BLaER1 (cell line): ENCODE data around the gene PRSS22.
A peak's percentile ranks its signal among the peaks of the same experiment; 100 is the strongest.
"Not testable (repeated sequence)": the region's sequence is repeated elsewhere in the genome, so short reads cannot be mapped to it uniquely, and the experiment has no call there.

Experiments
- H3K27ac ChIP-seq: shearing (Covaris generic); formaldehyde crosslinking; 2 replicates; pipeline ENCODE4 v1.8.1; 2022
- H3K27me3 ChIP-seq: shearing (Covaris generic); formaldehyde crosslinking; 2 replicates; pipeline ENCODE4 v1.8.1; 2022
- H3K36me3 ChIP-seq: shearing (Covaris generic); formaldehyde crosslinking; 2 replicates; pipeline ENCODE4 v1.8.1; 2022
- H3K4me1 ChIP-seq: shearing (Covaris generic); formaldehyde crosslinking; 2 replicates; pipeline ENCODE4 v1.8.1; 2022
- H3K4me2 ChIP-seq: shearing (Covaris generic); formaldehyde crosslinking; 2 replicates; pipeline ENCODE4 v1.8.1; 2022
- H3K4me3 ChIP-seq: shearing (Covaris generic); formaldehyde crosslinking; 2 replicates; pipeline ENCODE4 v1.8.1; 2022
- H3K9ac ChIP-seq: shearing (Covaris generic); formaldehyde crosslinking; 2 replicates; pipeline ENCODE4 v1.8.1; 2022
- H3K9me3 ChIP-seq: shearing (Covaris generic); formaldehyde crosslinking; 2 replicates; pipeline ENCODE4 v1.8.1; 2022
- H4K20me1 ChIP-seq: shearing (Covaris generic); formaldehyde crosslinking; 2 replicates; pipeline ENCODE4 v1.8.1; 2022
- Cebpa-rat ChIP-seq: shearing (Covaris generic); IDR thresholded peaks from 2 replicates; pipeline ENCODE4 v1.8.1; 2022

The PRSS22 gene, protein sequence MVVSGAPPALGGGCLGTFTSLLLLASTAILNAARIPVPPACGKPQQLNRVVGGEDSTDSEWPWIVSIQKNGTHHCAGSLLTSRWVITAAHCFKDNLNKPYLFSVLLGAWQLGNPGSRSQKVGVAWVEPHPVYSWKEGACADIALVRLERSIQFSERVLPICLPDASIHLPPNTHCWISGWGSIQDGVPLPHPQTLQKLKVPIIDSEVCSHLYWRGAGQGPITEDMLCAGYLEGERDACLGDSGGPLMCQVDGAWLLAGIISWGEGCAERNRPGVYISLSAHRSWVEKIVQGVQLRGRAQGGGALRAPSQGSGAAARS

DNA sequence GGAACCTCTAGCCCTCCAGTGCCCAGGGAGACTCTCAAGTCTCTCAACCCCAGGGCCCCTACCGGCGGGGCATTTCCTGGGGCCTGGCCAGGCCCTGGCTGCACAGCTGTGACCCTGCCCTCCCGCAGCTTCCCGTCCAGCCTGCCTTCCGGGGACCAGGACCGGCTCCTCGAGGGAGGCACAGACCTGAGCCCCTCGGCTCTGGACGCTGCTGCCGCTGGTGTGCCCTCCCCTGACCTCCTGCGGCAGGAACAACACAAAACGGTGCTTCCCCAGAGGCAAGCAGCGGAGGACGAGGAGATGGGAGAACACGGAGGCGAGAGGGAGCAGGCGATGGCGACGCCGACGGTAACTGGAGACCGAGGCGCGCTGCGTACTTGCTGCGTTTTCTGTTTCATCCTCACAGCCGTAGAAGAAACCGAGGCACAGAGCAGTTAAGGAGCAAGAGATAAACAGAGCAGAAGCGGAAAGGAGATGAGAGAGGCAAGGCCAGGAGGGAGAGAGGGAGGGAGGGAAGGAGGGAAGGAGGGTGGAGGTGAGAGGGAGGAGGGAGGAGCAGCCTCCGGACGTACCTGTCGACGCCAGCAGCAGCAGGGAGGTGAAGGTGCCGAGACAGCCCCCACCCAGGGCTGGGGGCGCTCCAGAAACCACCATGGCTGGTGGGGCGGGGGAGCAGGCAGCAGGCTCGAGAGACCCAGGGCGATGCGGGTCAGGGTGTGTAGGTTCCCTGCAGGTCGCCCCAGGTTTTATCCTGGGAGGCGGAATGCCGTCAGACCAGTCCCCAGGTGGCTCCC is at the start of gene PRSS22:
Gene PRSS22 (minus strand): TSS at position 720 of the 794 bp plus-strand sequence. CDS start 66 bp downstream, at position 654.
- no peaks in the 10 kb centered on the region; the same call in 1 of the 2 replicates for H4K20me1 ChIP-seq
- peaks cover 38% of the 10 kb centered on the region for H3K9me3 ChIP-seq
- H3K4me1 ChIP-seq = peaks cover 16% of the 10 kb centered on the region
- no peak within 1 kb of the TSS for H3K27ac ChIP-seq
- H3K4me2 ChIP-seq = peak within 1 kb of the TSS; percentile 49
- H3K27me3 ChIP-seq = peaks cover 55% of the 10 kb centered on the region
- no peak within 1 kb of the TSS for H3K9ac ChIP-seq
- TF ChIP-seq Cebpa-rat = no peak
- H3K36me3 ChIP-seq = no peaks in the 10 kb centered on the region
- peak within 1 kb of the TSS; percentile 38 for H3K4me3 ChIP-seq

DNA sequence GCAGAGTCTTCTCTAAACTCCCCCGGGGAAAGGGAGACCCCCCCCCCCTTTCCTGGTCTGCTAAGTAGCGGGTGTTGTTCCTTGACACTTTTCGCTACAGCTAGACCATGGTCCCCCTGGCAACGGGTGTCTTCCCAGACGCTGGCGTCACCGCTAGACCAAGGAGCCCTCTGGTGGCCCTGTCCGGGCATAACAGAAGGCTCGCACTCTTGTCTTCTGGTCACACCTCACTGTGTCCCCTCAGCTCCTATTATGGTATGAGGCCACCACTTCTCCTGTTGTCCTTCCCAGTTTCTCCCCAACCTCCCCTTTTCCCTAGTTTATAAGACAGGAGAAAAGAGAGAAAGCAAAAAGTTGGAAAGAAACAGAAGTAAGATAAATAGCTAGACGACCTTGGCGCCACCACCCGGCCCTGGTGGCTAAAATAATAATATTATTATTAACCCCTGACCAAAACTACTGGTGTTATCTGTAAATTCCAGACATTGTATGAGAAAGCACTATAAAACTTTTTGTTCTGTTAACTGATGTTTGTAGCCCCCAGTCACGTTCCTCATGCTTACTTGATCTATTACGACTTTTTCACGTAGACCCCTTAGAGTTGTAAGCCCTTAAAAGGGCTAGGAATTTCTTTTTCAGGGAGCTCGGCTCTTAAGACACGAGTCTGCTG is 49.2 kb upstream of the PRSS22 start:
- H3K4me3 ChIP-seq, H3K27ac ChIP-seq, H3K9ac ChIP-seq, H3K27me3 ChIP-seq, H3K4me2 ChIP-seq, H3K36me3 ChIP-seq, H4K20me1 ChIP-seq, H3K9me3 ChIP-seq: not testable (repeated sequence)
- peaks cover 24% of the 10 kb centered on the region for H3K4me1 ChIP-seq

DNA sequence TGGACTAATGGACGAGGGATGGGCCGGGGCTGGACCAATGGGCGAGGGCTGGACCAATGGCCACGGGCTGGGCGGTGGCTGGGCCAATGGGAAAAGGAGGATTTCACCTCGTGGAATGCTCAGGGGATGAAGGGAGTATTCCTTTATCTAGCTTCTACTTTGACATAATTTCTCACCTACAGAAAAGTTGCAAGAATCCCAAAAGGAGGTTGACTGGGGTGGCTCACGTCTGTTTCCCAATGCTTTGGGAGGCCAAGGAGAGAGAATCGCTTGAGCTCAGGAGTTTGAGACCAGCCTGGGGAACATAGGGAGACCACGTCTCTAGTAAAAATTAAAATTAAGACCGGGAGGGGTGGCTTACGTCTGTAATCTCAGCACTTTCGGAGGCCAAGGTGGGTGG is 48.0 kb upstream of the PRSS22 start:
- Histone ChIP-seq H3K27ac (no peak overlapping the region), H3K9ac (no peak overlapping the region), H3K9me3 (no peaks in the 10 kb centered on the region), H3K4me1 (peaks cover 19% of the 10 kb centered on the region), H3K4me3 (peak overlapping the region; percentile 26; the same call in 1 of the 2 replicates), H4K20me1 (no peaks in the 10 kb centered on the region), H3K36me3 (no peaks in the 10 kb centered on the region; the same call in 1 of the 2 replicates), H3K27me3 (no peaks in the 10 kb centered on the region), H3K4me2 (peak overlapping the region; percentile 59)
- TF ChIP-seq Cebpa-rat = no peak

DNA sequence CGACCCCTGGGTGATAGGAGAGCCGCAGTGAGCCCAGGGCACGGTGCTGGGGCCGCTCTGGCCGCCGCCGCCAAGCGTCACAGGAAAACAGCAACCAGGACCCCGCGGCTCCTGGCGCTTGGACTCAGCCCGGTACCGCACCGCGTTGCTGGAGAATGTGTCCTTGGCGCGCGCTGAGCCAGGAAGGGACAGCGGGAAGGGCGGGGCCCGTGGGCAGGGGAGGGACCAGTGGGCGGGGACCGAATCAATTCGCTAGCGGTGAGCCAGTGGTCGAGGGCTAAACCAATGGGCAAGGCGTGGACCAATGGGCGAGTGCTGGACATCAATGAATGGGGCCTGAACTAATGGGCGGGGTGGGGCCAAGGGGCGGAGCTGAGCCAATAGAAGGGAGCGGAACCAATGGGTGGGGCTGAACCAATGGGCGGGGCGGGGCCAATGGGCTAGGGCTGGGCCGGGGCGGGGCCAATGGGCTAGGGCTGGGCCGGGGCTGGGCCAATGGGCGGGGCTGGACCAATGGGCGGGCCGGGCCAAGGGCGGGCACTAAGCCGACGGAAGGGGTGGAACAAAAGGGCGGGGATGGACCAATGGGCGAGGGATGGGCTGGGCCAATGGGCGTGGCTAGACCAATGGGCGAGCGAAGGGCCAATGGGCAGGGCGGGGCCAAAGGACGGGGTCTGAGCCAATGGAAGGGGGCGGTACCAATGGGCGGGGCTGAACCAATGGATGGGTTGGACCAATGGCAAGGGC is 47.4 kb upstream of the PRSS22 start:
- no peak for TF ChIP-seq Cebpa-rat
- Histone ChIP-seq H3K27me3 (no peaks in the 10 kb centered on the region), H3K4me2 (peak overlapping the region; percentile 98), H3K27ac (peak overlapping the region; percentile 74), H4K20me1 (no peaks in the 10 kb centered on the region), H3K36me3 (no peaks in the 10 kb centered on the region; the same call in 1 of the 2 replicates), H3K9ac (peak overlapping the region; percentile 86), H3K4me1 (peaks cover 18% of the 10 kb centered on the region), H3K9me3 (no peaks in the 10 kb centered on the region), H3K4me3 (peak overlapping the region; percentile 90)

DNA sequence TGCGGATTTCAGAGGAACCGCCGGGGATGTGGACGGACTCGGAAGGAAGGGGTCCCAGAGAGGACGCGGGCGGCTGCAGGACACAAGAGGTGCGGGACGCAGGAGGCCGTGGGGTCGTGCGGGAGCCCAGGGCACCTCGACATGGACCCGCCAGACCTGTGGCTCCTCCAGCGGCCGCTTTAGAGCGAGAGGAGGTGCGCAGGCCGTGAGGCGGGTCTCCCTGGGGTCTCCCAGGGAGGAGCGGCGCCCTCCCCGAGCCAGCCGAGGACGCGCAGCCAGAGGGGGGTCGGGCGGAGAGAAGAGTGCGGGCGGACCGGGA is 46.9 kb upstream of the PRSS22 start:
- no peaks in the 10 kb centered on the region; the same call in 1 of the 2 replicates for H3K36me3 ChIP-seq
- no peaks in the 10 kb centered on the region for H4K20me1 ChIP-seq
- peak overlapping the region; percentile 86 for H3K9ac ChIP-seq
- peak overlapping the region; percentile 90 for H3K4me3 ChIP-seq
- H3K27me3 ChIP-seq = no peaks in the 10 kb centered on the region
- no peaks in the 10 kb centered on the region for H3K9me3 ChIP-seq
- peaks cover 18% of the 10 kb centered on the region for H3K4me1 ChIP-seq
- H3K4me2 ChIP-seq = peak overlapping the region; percentile 98
- peak overlapping the region; percentile 74 for H3K27ac ChIP-seq
- no peak for TF ChIP-seq Cebpa-rat

DNA sequence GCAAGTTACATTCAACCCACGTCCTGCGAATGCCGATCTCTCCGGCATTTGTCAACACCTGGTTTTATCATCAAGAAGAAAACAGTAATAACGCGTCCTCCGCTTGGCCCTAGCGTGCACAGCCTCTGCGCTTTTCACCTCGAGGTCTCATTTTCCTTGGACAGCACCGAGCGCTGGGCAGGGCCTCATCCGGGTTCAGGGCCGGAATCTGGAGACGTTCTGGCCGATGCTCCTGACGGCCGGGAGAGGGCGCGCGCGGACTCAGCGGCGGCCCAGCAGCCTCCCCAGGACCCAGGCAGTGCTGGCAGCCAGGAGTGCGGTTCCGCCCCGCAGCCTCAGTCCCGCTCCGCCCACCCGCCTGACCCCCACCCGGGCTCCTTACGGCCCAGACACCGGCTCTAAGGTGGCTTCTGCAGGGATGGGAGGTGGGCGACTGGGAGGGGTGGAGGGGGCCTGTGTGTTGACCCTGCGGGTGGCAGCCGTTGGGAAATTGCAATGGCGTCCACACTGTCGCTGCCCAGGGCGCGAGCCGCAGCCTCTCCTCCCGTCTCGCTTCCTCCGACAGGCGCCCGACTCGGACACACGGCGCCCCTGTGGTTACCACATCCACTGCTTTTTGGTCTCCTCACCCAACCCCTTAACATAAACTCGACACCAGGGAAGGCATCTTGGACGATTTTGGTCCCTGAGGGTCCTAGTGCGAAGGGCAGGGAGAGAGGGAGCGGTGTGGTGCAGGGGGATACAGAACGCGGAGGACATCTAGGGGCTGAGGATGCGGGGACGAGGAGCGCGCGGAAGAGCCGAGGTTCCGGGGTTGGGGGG is 46.3 kb upstream of the PRSS22 start:
- no peaks in the 10 kb centered on the region for H3K27me3 ChIP-seq
- H3K4me1 ChIP-seq = peaks cover 18% of the 10 kb centered on the region
- no peaks in the 10 kb centered on the region for H4K20me1 ChIP-seq
- no peak for TF ChIP-seq Cebpa-rat
- no peaks in the 10 kb centered on the region for H3K9me3 ChIP-seq
- peak overlapping the region; percentile 90 for H3K4me3 ChIP-seq
- peak overlapping the region; percentile 74 for H3K27ac ChIP-seq
- peak overlapping the region; percentile 98 for H3K4me2 ChIP-seq
- no peaks in the 10 kb centered on the region; the same call in 1 of the 2 replicates for H3K36me3 ChIP-seq
- H3K9ac ChIP-seq = peak overlapping the region; percentile 86

DNA sequence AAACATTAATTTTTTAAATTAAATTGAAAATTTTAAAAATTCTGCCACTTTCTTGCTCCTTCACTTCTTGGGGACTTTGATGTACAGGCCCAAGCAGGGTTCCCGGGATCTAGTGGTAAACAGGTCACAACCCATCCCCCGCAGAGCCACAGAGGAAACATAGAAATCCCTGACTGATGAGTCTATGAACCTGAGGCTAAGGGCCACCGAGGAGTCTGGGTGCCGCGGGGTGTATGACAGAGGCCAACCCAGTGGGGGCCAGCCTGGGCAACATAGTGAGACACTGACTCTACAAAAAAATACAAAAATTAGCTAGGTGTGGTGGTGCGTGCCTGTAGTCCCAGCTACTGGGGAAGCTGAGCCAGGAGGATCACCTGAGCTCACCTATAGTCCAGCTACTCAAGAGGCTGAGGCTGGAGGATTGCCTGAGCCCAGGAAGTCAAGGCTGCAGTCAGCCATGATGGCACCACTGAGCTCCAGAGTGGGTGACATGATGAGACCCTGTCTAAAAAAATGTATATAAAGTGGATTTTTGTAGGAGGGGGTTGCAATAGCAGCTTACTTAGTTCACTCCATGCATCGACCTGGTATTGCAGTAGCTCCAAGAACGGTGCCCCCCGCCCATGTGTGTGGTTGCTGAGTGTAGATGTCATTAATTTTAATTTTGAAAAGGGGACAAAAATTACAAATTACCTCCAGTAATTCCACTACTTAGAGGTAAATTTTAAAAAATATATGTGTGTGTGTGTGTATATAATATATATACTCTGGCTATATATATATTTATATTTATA is 44.6 kb upstream of the PRSS22 start:
- no peak overlapping the region for H3K27ac ChIP-seq
- TF ChIP-seq Cebpa-rat = no peak
- peaks cover 13% of the 10 kb centered on the region; the same call in 1 of the 2 replicates for H4K20me1 ChIP-seq
- H3K9ac ChIP-seq = no peak overlapping the region
- no peak overlapping the region for H3K4me3 ChIP-seq
- peaks cover 21% of the 10 kb centered on the region for H3K4me1 ChIP-seq
- no peaks in the 10 kb centered on the region for H3K9me3 ChIP-seq
- H3K36me3 ChIP-seq = peaks cover 14% of the 10 kb centered on the region; the same call in 1 of the 2 replicates
- no peaks in the 10 kb centered on the region for H3K27me3 ChIP-seq
- H3K4me2 ChIP-seq = no peak overlapping the region

DNA sequence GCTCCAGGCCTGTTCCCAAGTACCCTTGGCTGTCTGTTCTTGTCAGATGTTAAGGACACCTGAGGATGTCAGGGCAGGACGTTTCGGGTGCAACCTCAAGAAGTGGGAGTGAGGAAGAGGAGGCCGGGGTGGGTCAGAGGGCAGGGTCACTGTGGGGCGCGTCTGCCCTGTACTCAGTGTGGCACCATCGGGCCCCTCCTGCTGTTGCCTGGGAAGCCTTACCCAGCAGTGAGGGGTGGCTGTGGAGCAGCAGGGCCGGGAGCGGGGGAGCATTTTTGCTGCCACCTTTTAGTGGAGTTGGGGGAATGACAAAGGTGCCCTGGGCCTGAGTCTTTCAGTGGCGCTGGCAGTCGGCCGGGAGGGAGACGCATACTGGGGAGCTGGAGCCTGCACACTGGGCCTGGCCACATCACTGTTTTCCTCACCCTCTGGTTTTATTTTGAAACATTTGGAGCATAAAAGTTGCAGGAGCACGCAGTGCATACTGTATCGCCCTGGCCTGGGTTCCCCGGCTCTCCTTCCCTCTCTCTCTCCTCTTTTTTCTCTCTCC is 42.6 kb upstream of the PRSS22 start:
- H3K4me1 ChIP-seq = peaks cover 28% of the 10 kb centered on the region

More for the DNA sequence above, 42.6 kb upstream of the PRSS22 start:
- H4K20me1 ChIP-seq = peaks cover 31% of the 10 kb centered on the region; the same call in 1 of the 2 replicates
- H3K4me3 ChIP-seq = no peak overlapping the region
- no peaks in the 10 kb centered on the region for H3K9me3 ChIP-seq
- H3K4me2 ChIP-seq = no peak overlapping the region
- TF ChIP-seq Cebpa-rat = no peak
- peaks cover 28% of the 10 kb centered on the region; the same call in 1 of the 2 replicates for H3K36me3 ChIP-seq
- H3K27ac ChIP-seq = no peak overlapping the region
- H3K27me3 ChIP-seq = no peaks in the 10 kb centered on the region
- no peak overlapping the region for H3K9ac ChIP-seq
